Activated CD4-positive, alpha-beta T cell treated with anti-CD3 and anti-CD28 coated beads, Interleukin-2, amount 50 U/mL, for 1 hour (primary cell): ENCODE data around the gene DNAH10.

Experiments used
- DNase-seq: peaks from one replicate; pipeline ENCODE4 v3.0.0-alpha.2; 2020

Gene DNAH10

GRCh38 chr12:123889848-123890535 lies 127.9 kb downstream of the DNAH10 start:
- DNase-seq = no peak

GRCh38 chr12:123890536-123890902 lies 128.4 kb downstream of the DNAH10 start:
- DNase-seq = no peak

DNA sequence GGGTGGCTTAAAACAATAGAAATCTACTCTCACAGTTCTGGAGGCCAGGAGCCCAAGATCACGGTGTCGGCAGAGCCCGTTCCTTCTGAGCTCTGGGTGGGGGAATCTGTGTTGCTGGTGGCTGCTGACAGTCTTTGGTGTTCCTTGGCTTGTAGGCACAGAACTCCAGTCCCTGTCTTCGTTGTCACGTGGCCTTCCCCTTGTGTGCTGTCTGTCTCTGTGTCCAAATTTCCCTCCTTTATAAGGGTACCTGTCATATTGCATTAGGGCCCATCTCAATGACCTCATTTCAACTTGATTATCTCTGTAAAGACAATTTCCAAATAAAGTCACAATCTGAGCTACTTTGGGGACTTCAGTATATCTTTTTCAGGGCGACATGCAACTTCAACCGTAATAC lies 128.9 kb downstream of the DNAH10 start:
- DNase-seq = no peak

DNA sequence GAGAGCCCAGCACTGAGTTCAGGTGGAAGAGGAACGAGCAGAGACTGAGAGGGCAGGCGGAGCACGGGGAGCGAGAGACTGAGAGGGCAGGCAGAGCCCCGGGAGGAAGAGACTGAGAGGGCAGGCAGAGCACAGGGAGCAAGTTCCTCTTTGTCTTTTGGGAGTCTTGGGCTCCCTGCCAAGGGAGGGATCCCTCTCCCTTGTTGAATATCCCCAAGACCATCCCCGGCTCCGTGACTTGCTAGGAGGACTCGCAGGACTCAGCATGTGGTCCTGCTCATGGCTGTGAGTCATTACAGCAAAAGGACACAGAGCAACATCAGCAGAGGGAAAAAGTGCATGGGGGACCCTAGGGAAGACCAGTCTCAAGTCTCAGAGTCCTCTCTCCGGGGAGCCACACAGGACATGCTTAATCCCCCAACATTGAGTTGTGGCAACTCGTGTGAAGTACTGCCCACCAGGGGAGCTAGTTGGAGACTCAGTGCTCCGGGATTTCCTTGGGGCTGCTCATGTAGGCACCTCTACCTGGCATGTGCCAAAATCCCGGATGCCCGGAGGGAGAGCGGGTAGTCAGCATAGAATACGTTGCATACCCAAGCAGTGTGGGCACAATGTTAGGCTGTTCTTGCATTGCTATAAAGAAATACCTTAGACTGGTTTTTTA lies 129.5 kb downstream of the DNAH10 start:
- no peak for DNase-seq

DNA sequence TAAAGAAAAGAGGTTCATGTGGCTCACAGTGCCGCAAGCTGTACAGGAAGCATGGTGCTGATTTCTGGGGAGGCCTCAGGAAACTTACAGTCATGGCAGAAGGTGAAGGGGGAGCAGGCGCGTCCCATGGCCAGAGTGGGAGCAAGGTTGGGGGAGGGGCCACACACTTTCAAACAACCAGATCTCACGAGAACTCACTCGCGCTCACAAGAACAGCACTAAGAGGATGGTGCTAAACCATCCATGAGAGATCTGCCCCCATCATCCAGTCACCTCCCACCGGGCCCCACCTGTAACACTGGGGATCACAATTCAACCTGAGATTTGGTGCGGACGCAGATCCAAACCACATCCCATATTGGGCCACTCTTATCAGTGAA lies 130.1 kb downstream of the DNAH10 start:
- no peak for DNase-seq

GRCh38 chr12:123892853-123893252 lies 130.8 kb downstream of the DNAH10 start:
- DNase-seq = no peak

- DNase-seq = no peak
Observed at GRCh38 chr12:123893276-123893675, 131.2 kb downstream of the DNAH10 start.

GRCh38 chr12:123894823-123895345 lies 132.8 kb downstream of the DNAH10 start:
- DNase-seq = no peak

GRCh38 chr12:123895451-123895850 lies 133.3 kb downstream of the DNAH10 start:
- DNase-seq = no peak

DNA sequence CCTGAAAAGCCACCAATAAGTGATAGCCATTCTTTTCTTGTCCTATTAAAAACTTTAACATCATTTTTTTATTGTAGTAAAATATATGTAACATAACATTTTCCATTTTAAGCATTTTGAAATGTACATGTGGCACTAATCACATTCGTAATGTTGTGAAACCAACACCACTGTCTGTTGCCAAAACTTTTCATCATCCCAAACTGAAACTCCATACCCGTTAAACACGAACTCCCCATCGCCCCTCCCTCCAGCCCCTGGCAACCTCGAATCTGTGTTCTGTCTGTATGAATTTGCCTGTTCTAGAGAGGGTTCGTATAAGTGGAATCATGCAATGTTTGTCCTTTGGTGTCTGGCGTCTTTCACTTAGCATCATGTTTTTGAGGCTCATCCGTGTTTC lies 134.7 kb downstream of the DNAH10 start:
- no peak for DNase-seq

GRCh38 chr12:123897221-123897620 lies 135.1 kb downstream of the DNAH10 start:
- DNase-seq = no peak

DNA sequence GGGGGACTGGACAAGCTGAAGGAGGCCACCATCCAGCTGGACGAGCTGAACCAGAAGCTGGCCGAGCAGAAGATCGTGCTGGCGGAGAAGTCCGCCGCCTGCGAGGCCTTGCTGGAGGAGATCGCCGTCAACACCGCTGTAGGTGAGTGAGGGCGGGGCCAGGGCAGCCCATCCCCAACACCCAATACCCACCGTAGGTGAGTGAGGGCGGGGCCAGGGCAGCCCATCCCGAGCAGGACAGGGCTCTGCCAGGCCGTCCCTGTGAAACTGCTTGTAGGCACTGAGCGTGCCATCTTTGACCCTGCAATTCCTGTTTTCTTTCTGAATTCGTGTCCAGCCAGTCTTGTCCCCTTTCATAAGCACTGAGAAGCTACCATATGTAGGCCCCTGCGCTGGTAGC lies 136.6 kb downstream of the DNAH10 start:
- no peak for DNase-seq

DNA sequence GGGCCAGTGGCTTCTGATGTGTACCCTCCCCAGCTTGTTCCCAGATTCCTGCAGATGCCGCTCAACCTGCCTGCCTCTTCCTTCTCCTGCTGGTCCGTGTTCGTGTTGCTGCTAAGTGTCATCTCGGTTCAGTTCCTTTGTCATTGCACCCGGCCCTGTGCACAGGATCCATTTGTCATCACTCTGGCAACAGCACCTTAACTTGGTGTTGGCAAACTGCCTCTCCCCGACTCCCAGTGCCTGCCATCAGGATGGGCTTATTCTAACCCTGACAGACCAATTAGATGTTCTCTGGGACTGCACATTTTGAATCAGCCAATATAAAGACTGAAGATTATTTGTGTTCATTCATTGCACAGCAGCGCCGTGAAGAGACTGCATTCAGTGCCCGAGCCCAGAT lies 137.3 kb downstream of the DNAH10 start:
- DNase-seq = no peak

DNA sequence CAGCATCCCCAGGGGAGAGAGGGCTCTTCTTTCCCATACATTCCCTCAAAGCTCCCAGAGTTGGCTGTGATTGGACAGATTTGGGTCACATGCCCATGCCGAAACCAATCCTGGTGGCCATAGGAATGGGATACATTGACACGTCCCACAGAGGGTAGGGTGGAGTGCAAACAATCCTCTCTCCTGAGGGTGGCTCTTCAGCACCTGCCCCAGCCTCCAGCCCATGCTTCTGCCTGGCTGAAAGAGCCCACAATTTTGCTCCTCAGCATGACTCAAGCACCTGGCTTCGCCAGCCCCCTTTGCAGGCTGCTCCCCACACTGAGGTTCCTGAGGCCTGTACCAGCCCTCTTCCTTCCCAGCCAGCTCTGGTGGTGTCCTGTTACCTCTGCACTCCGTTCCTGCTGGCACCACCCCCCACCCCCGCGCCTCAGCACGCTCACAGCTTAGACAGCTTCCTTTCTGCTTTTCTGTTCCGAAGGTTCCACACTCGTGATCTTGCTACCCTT lies 138.8 kb downstream of the DNAH10 start:
- no peak for DNase-seq

DNA sequence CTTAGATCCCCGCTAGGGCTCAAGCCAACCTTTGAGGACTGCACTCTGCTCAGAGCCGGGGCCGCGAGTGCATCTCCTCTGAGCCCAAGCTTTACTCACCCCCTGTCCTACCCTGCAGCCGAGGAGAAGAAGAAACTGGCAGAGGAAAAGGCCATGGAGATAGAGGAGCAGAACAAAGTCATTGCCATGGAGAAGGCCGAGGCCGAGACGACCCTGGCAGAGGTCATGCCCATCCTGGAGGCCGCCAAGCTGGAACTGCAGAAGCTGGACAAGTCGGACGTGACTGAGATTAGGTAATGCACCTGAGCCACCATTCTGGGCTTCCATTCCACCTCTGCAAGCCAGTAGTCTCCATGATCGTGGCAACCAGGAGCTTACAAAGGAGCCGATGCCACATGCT lies 140.7 kb downstream of the DNAH10 start:
- no peak for DNase-seq

DNA sequence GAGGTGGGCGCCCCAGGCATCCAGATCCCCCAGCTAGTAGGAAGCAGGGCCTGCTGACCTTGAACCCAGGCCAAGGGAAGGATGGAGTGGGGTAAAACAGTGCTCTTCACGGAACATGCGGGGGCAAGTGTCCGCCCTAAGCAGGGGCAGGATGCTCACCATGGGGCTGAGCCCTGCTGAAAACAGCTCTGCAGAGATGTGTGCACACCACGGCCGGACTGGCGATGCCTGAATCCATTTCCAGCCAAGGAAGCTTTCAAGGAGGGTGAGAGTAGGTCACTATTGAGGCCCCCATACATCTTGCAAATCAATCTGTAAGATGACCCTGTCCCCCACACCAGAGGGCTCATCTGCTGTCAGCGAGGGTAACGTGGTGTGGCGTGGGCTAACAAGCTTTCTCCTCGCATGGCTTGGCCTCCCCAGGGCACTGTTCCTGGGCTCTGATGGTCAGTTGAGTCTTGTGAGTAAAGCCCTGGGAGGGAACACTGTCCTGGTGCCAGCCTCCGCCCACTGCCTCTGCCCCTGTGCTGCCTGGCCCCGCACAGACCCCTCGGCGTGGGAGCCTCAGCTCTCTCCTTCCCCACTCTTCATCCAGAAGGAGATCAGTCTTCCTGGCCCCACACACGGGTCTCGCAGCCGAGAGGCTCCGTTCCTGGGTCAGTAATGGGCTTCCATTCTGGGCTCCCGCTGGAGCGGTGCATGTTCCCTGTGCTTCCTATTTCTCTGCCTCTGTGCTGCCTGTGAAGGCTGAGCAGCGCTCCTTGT lies 141.4 kb downstream of the DNAH10 start:
- DNase-seq = no peak

GRCh38 chr12:123905319-123905925 lies 143.3 kb downstream of the DNAH10 start:
- peak; percentile 59 for DNase-seq

DNA sequence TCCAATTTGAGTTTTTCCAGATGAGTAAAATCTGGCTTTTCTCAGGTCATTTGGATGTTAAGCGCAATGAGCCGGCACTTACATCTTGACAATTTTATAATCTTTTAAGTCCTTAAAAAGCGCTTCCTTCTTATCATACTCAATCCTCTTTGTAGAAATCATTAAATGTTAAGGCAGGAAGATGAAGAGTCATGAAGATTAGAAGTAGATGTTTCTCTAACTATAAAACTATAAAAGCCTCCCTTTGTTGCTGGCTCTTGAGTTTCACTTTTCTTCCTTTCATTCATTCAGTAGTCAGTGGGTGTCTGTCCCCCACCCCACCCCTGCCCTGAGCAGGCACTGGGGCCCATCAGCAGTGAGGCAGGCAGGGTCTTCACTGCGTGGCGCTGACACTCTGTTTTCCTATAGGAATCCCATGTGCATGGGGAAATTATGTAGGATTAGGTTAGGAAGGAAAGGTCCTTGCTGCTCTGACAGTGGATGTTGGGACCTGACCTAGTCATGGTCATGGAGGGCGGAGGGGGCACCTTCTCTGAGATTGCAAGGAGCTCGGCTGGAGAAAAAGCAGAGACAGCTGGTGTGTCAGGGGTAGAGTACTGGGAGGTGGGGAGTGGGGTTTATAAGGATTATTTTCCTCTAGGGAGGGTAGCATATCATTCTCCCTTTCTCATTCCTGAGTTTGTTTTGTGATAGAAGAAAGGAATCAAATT lies 144.8 kb downstream of the DNAH10 start:
- no peak for DNase-seq

- DNase-seq = no peak
Observed at GRCh38 chr12:123907726-123908476, 145.8 kb downstream of the DNAH10 start.

DNA sequence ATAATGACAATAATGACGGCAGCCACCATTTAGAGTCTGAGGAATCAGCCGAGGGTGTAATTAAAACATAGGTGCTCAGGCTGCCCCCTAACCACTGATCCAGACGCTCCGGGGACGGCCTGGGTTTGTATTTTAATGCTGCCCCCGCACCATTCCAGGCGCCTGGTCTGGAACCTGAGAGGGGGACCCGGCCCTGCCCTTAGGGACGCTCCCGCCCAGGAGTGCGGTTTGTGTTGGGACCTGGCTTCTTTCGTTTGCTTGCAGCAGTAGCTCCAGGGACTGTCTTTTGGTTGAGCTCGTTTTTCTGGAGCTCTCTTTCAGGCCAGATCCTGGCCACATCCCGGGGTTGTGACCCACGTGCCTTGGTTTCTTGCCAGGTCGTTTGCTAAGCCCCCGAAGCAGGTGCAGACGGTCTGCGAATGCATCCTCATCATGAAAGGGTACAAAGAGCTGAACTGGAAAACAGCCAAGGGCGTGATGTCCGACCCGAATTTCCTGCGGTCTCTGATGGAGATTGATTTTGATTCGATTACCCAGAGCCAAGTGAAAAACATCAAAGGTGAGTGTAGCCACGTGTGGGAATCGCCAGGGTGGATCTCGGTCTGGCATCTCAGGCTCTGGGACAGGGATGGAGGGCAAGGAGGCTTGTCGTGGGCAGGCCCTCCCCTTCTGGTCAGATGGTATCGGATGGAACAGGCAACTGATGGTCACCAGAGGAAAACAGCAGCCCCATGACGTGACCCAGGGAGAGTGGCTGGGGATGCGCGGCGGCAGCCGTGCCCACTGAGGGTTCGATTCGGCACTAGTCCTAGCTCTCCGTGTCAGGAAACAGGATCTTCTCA lies 147.0 kb downstream of the DNAH10 start:
- no peak for DNase-seq

- DNase-seq = no peak
Observed at GRCh38 chr12:123910057-123910456, 148.0 kb downstream of the DNAH10 start.
